Subcutaneous adipose tissue (tissue), 4 donors: Measurements from ENCODE around the gene EFEMP1. TPM values are rescaled to one million over a fixed set of nuclear protein-coding genes. Genes with fewer than 3 reads are reported as not detected.

ENCODE experiments used
- CTCF ChIP-seq: fragments of 450-650 bp; IDR thresholded peaks from one replicate; pipeline ENCODE4 v1.5.1; 2016; ENCODE audit warnings: low read depth, mild to moderate bottlenecking, control low read depth, antibody characterized with exemption, moderate library complexity
- total RNA-seq, 4 donors: library from RNA; depleted of rRNA; stranded (reverse); fragments of >200 nt; gene quantifications; one replicate each; pipeline ENCODE4 v1.1.0, GENCODE V29; 2016

The EFEMP1 gene
- total RNA-seq, 4 donors from 2014 or later, result 163 to 424 (median 345) TPM

GRCh38 chr2:55918856-55919255 is 4.7 kb downstream of the EFEMP1 start:
- TF ChIP-seq CTCF, result no peak

- TF ChIP-seq CTCF, result no peak
Observed at GRCh38 chr2:55917713-55918390, 5.7 kb downstream of the EFEMP1 start.

- TF ChIP-seq CTCF, result no peak
Observed at GRCh38 chr2:55917117-55917516, 6.5 kb downstream of the EFEMP1 start.

DNA sequence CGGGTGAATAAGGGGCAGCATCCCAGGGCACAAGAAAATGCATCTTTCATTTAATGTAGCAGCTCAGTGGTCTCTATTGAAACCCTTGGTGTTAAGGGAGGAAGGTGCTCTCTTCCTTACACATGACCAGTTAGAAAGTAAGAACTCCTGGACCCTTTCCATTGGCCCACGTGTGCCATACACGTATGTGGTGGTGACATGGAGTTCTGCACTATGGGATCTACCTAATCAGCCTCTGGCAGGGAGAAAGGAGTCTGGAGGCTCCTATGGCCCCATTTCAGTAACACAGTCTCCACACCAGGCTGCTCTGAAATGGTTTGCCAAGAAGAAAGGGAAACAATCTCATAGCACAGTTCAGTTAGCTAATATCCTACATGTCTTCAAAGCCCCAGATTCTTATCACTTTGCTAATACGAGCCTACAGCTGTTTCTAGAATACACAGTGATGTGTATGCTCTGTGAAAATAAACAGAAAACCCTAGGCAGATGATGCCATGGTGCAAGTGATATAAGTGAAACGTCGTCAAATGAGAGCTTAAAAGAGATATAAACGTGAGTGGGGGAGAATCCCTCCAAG is 7.0 kb downstream of the EFEMP1 start:
- TF ChIP-seq CTCF, result no peak

DNA sequence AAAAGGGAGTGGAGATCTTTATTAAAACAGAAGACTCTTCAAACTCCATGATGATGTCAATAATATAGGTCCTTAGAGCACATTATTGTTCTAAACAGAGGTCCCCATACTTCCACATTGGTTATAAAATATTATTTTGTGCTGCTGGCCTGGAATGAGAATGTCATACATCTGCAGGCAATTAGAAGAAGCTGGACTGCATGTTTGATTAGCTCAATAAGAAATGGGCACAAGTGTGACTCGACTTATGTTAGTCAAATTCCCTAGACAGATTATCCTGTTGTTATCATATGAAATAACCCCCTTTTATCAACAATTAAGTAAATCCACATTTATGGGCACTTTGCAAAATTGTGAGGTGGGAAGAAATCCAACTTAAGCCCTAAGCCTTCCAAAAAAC is 8.8 kb downstream of the EFEMP1 start:
- TF ChIP-seq CTCF, result no peak

DNA sequence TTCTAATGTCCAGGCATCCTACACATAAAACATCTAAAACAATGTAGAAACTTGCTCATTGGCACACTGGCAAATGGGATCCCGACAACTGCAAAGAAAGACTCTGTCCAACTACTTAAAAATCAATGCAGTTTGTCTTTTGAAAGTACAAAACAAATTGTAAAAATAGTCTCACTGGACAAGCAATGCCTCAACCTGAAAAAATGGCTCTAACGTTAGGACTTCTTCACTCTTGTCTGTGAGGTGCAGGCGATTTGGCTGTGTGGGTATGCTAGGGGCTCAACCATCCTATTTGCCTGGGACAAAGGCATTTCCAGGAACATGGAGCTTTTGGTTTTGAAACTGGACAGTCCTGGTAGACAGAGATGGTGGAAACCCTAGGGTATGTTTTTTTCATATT is 10.7 kb downstream of the EFEMP1 start:
- no peak for TF ChIP-seq CTCF

GRCh38 chr2:55910077-55910476 is 13.5 kb downstream of the EFEMP1 start:
- no peak for TF ChIP-seq CTCF
